H4 (cell line): ENCODE measurements around the gene SLC38A8. TPM values are rescaled to one million over a fixed set of nuclear protein-coding genes. Genes with fewer than 3 reads are reported as not detected.
A peak's percentile ranks its signal among the peaks of the same experiment; 100 is the strongest.

Source experiments
- DNase-seq: peaks from one replicate; pipeline ENCODE4 v3.0.0-alpha.2; 2015; ENCODE audit warnings: low spot score
- total RNA-seq: library from RNA; depleted of rRNA; stranded (reverse); fragments of >200 nt; shearing (Covaris generic); gene quantifications from 2 replicates; pipeline ENCODE4 v1.2.3, GENCODE V29; 2014

The SLC38A8 gene
- total RNA-seq, 1 experiment from 2014 or later, result not detected

DNA sequence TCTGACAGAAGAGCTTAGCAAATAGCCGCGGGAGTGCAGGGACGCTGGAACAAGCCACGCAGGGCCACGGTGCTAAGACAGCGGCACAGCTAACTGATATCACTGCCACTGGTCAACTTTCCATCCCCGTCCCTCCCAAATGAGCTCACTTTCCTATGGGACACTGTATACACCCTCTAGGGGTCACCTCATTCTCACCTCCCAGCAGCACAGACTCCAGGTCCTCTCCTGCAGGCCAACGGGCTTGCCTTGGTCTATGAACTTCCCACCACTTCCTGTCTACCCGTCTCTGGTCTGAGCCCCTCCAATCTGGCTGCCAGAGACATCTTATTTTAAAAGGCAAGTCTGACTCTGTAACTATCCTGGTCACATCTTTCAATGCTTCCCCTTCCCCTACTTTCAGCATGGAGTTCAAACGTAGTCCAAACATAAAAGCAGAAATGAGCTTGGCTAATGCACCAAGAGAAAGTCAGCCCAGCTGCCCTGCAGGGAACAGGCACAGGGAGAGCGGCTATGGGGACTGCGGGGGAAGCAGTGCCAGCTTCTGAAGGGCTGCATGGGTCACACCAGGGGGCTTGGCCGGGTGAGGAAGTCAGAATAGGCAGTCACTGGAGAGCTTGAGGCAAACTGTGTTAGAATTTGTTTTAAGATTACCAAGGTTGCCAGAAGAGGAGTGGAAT lies 26.3 kb upstream of the SLC38A8 start:
- DNase-seq, result no peak

DNA sequence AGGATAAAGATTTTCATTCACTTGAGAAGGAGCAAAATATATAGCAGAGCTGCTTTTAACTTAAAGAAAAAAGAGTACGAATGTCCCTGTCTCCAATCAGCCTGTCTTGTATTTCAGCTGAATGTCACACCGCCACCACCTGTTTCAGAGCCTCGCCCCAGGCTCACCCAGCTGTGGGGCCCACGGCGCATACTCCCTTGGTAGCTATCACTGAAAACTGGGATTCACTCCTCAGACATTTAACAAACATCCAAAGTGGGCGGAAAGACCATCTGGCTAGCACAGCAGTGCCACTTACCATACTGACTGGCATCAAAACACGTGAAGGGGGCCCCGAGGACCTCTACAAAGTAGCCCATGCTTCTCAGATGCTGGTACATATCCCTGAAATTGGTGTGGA lies 25.4 kb upstream of the SLC38A8 start:
- DNase-seq, result no peak

DNA sequence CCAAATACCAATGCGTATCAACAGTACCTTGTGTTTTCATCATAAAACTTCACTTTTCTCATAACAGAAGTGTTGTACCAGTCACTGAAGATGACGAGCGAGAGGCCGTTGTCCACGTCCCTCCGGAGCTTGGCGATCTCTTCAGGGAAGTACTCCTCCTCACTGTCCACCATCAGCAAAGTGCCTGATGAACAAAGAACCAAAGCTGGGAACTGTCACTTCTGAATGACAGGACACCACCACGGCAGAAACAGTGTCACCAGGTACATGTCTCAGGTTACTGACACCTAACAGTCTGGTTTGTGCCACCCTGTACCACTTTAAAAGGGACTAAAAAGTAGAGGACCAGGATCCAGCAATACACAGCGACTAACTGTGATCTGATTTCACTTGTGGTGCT lies 25.0 kb upstream of the SLC38A8 start:
- no peak for DNase-seq

DNA sequence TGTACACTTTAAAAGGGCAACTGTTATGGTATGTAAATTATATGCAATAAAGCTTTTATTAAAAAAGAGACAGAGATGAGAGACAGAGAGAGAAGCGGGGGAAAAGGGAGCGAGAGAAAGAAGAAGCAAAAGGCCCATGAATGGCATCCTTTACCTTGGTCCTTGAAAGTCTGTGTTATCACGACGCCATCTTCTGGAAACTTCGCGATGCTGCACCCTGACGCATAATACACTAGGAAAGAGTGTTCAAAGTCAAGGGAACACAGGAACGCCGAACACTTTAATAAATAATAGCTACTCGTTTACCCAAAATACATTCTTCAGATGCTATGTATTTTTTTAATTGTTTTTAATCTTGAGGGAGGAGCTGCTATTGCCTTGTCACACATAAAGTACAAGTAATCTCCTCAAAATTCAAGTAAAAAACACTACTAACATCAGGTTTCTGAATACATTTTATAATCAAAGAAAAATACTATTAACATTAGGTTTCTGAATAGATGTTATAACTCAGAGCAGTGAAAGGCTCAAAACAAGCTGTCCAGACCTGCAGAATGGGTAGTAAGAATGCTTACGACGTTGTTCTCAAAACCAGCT lies 23.0 kb upstream of the SLC38A8 start:
- peak; percentile 60 for DNase-seq

DNA sequence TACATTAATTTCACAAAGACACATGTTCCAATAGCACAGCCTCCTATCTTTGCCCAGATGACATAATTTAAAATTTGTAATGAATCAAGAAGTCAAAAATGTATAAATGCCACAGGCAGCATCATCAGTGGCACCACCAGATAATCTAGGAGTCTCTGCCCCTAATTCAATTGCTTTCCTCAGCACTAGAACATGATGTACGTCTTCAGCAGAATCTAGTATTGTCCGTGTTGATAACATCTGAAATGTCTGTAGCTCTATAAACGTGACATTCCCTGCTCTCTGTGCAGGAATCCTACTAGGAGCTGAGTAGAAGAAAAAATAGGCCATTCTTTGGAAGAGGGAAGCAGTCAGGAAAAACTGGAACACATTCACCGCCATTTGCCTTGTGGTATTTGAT lies 21.4 kb upstream of the SLC38A8 start:
- no peak for DNase-seq

DNA sequence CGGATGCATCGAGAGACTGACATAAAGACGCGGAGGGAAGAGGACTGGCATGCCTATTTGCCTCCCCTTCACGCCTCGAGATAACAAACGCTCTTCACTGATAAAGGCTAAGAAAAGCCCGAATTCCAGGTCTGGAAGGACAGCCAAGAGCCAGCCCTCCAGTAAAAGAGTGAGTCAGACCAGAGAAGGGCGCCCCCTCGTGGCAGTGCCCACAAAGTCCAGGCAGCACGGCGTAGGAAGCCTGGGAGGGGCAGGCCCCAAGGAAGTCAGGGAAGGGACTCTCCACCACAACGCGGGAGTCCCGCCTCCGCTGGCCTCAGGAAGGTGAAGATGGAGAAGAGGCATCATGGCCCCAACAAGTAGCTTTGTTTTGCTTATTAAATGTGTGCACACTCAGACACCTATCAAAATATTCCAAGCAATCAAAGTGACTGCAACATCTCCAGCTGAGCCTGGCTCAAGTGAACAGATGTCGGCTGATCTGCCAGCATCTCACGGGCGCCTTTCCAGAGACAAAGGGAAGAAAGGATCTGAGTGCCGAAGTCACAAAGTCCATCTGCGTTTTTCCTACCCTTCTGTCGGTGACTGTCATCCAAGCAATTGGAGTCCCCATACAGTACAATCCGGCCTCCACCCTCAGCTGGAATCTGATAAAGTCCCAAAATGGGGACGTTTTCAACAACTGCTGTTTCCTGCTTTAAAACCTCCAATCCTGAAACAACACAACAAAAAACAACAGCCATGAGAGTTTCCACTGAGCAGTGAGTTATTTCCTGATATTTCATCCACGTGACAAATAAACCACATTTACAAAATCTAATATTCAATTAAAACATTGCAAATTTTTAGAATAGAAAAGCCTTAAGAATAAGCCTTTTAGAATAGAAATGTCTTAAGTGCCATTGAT lies 20.4 kb upstream of the SLC38A8 start:
- peak; percentile 64 for DNase-seq

DNA sequence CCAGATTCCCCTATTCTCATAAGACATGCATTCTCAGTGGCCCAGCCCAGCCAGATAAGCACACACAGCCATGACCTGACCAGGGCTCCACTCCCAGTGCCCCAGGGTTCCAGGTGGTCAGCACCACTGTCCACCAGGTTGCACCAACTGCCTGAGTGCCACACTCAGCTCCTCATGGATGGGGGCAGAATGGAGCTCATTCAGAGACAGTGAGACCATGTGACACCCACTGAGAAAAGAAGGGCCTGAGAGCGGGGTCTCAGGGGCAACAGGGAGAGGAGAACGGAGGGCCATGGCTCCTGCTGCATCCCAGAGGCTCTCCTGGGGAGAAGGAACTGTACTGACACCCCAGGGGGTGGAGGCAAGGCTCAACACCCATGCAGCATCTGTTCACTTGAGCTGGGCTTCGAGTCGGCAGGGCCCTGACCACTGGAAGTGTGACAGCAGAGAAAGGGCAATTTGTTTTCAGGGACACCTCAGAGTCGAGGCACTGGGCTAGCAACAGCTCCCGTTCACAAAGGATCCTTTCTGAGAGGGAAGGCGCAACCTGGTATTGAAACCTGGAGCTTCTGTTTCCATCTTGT lies 18.7 kb upstream of the SLC38A8 start:
- no peak for DNase-seq

DNA sequence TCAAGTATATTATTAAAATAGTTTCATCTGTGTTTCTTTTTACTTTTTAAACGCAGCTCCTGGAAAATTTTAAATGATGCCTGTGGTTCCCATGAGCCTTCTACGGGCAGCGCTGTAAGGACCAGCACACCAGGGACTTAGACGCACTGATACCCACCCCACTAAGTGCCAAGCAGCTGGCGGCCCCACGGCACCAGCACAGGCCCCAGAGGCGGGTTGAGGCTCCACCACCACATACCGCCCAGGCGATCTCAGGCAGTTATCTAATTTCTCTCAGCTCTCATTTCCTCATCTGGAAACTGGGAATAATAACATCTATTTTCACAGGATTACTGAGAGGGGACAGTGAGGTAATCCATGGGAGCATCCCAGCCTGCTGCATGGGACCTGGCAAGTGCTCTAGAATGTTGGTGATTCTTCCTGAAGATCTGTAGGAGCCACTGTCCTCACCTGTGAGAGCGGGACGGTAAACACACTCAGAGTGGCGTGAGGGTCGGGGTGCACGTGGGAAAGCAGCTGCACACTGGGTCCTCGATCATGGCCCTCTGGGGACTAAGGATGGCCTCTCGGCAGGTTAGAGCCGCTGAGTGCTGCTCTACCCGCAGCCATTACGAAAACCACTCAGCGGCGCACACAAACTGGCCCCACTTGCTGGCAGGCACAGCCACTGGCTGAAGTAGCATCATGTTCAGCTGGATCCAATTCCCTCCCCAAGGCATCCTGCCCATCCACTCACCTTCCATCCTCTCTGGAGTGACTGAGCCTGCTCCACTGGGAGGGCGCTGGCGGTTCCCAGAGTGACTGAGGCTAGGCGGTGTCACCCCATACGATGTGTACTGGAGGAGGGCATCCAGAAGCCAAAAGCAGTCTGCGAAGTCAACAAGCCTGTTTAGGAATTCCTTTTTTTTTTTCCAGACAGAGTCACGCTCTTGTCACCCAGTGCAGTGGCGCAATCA lies 17.6 kb upstream of the SLC38A8 start:
- no peak for DNase-seq

DNA sequence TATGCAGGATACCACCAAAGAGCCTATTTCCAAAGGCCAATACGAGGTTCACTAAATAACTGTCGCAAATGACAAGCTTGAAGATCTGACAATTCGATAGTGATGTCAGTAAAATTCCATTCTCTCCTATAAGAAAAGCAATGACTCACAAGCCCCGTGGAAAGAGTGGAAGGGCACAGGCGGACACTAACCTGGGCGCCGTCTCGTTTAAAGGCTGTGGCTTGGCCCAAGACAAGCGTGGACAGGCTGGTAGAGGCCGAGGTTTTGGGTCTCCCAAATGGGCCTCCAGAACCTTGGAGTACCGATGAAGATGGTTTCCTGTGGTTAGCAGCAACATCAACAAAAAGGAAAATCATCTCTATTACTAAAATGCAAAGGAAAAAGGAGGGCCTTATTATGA lies 16.5 kb upstream of the SLC38A8 start:
- no peak for DNase-seq

DNA sequence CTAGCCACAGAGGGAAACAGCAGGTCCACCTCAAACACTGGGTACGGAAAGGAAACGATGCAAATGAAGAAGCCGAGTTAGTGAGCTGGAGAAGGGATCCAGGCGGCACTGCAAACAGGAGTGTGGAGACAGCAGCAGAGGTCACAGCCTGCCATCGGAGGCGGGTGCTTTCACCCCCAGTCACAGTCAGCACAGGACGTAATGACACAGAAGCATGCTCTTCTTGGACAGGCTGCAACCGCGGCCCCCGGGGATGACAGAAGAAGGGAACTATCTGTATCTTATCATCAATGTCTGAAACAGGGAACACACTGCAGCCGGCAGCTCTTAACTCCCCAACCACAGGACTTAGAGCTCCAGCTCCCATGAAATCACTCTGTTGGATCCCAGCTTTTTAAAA lies 16.1 kb upstream of the SLC38A8 start:
- no peak for DNase-seq

DNA sequence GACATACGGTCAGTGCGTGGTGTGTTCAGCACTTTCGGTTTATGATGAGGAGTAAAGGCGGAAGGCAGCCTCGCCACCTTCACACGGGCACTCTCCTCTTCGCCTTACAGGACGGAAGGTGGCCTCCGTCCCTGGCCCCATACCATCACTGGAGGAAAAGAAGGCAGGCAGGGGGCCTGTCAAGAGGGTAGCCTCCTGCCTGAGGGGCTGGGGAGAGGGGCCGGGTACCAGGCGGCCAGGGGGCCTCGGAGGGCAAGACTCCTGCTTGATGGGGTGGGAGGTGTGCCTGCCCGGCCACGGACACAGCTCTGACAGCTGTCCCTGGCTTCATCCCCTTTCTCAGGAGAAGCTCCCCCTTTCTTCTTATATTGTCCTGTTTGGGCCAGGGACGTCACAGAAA lies 15.6 kb upstream of the SLC38A8 start:
- no peak for DNase-seq

DNA sequence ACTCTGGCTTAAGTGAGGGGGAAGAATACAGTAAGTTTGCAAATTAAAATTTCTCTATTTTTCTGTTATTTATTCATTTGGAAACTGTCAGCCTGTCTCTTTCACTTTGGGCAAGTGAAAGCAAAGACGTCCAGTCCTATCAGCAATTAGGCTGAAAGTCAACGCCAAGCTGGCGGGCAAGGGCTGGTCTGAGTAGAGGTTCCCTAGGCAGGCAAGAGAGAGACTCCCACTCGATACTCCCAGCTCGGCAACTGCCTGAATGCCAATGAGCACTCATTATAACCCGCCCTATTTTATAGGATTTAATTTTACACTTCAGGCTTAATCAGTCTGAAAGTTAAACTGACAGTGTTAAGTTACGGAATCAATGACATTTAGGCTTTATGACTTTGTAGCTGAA lies 14.3 kb upstream of the SLC38A8 start:
- no peak for DNase-seq

DNA sequence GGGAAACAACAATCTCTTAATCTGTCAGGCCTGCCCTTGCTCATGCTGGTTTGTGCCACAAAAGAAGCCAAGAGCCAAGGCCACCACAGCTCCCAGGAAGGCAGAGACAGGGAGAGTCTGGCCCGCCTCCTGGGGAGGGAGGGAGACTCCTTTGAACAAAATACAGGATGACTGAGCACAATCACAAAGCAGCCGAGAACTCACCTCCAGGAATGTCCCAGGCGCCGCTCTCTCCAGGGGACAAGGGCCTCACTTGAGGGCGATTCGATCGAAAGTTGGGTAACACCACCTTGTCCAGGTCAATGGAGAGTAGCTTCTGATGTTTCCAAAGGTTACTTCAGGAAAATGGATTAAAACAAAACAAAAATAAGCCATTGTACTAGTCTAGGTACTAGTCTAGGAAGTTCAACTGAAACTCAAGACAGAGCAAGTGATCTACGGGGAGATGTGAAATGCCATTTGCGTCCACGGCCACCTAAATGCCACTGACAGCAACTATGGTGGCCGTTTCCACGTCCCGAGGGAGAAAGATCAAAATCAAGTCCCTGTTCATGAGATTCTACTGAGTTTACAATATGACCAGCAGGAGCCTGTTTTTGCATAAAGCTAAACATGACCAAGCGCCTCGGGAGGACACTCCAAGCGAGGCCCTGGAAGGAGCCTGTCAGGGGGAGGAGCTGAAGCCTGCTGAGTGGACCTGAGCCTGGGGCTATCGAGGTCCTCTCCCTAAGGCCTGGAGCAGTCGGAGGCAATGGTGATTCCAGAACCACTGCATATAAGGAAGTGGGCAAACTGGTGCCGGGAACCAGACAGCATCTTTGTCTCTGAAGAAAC lies 13.4 kb upstream of the SLC38A8 start:
- no peak for DNase-seq

DNA sequence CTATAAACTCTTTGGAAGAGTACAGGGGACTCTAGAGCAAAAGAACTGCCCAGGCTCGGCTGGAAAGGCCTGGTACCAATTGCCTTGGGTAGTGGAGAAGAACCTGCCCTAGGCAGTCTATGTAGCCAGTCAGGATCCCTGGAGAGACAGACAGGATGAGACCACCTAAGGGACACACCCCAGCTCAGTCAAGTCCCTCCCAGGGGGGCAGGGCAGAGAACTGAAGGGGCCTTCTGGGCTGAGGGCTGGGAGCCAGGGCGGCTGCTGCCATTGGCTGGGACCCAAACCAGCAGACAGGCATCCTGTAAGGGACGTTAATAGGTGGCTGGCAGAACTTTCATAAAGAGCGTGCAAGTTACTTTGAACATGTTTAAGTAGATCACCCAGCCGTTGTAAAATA lies 12.8 kb upstream of the SLC38A8 start:
- no peak for DNase-seq

DNA sequence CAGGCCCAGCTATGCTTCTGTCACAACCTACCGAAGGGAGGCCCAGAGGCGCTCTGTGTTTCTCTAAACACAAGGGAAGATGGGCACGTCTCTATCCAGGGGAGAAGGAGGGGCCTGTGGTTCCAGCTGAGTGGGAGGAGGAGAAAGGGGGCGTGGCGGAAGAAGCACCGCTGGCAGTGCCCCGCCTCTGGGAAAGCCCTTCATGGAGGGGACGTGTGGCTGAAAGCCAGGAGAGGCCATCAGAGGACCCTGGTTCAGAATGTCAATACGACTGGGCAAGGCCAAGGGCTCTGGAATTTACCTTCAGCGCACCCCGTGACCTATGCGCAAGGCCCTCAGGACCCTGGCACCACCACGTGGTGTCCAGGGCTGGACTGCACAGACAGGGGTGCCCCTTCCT lies 12.3 kb upstream of the SLC38A8 start:
- DNase-seq, result no peak

DNA sequence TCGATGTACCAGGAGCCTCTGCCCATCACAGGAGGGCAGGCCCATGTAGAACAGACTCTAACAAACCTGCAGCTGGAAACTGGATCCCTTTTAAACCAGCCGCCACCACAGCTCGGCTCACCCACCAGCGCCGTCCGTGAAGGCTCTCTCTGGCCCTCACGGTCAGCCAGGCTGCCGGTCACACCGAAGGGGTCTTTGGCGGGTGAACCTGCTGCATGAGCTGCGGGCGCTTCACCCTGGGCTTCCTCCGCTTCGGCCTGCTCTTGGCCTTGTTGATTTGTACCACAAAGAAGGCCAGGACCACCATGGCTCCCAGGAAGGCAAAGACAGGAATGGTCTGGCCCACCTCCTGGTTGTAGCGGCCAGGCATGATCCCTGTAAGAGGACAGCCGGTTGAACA lies 11.7 kb upstream of the SLC38A8 start:
- no peak for DNase-seq

DNA sequence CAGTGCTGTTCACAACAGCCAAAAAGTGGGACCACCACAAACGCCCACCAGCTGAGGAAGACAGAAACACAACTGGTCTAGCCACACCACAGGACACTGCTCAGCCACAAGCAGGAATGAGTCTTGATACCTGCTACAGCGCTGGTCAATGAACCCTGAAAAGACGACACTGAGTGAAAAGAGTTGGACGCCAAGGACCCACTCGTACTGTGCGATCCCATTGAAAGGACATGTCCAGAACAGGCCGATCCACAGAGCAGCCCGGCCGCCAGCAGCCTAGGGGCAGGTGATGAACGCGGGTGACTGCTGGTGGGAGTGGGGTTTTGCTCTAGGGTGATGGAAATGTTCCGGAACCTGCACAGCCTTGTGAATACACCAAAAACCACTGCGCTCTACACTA lies 10.6 kb upstream of the SLC38A8 start:
- DNase-seq, result no peak

DNA sequence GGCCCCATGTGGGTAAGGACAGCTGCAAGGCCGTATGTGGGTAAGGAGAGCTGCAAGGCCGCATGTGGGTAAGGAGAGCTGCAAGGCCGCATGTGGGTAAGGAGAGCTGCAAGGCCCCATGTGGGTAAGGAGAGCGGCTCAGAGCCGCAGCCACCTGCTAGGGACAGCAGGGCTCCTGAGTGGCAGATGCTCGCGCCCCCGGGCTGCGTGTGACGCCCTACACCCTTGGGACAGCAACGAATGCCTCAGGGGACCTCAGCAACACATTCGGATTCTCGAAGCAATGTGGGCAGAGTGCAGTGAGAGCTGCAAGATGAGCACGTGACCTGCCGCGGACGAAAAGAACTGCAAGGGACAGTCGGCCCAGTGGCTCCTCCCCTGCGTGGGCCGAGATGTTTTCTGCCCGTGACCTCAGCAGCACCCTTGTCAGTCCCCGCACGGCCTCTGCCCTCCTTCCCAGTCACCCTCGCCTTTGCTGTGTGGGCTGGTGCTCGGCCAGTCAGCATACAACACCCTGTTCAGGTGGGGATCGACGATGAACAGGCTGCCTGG lies 9.6 kb upstream of the SLC38A8 start:
- DNase-seq, result no peak

DNA sequence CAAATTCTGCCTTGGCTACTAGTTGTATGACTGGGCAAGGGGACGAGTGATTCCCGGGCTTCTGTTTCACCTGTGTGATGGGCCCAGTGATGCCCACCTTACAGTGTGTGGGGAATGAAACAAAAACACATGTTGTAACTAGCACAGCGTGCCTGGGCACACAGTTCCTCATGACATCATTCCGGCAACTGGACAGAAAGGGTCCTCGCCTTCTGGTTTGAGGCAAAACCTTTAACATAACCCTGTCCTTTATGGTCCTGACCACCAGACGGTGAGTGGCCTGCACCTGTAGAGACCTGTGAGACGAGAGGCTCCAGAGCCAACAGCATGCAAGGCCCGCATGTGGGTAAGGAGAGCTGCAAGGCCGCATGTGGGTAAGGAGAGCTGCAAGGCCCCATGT lies 7.7 kb upstream of the SLC38A8 start:
- no peak for DNase-seq

DNA sequence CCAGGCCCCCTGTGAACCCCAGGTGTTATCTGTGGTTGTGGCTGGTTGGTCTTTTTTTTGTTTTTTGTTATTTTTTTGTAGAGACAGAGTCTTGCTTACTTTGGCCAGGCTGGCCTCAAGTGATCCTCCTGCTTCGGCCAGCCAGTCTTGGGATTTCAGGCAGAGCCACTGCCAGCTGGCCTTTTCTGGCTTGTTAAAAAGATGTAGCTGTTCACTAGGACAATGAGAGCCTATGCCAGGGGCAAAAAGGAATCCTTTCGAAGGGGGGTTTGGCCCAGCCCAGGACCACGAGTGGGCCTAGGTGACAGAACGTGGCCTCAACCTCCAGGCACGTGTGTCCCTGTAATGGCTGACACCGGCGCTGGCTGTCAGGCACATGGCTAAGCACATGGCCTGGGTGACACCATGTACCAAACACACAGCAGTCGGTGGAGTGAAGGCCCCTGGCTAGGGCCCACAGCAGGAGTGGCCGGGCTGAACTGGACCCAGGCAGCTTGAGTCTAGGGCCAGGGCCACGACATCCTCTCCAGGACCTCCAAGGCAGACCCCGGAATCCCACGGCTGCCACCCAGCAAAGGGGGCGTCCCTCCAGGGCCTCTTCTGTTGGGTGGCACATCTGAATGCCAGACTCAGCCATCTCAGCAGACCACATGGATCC lies 6.9 kb upstream of the SLC38A8 start:
- no peak for DNase-seq
